ENCODE data around the gene NUDT4. TPM values are rescaled to one million over a fixed set of nuclear protein-coding genes. Genes with fewer than 3 reads are reported as not detected.

The NUDT4 gene
- total and polyA plus RNA-seq, 2 of the 13 experiments (the other 11 are each of a cell fraction or from before 2014, with no cell fraction given) = 37.3 to 70.1 TPM

DNA sequence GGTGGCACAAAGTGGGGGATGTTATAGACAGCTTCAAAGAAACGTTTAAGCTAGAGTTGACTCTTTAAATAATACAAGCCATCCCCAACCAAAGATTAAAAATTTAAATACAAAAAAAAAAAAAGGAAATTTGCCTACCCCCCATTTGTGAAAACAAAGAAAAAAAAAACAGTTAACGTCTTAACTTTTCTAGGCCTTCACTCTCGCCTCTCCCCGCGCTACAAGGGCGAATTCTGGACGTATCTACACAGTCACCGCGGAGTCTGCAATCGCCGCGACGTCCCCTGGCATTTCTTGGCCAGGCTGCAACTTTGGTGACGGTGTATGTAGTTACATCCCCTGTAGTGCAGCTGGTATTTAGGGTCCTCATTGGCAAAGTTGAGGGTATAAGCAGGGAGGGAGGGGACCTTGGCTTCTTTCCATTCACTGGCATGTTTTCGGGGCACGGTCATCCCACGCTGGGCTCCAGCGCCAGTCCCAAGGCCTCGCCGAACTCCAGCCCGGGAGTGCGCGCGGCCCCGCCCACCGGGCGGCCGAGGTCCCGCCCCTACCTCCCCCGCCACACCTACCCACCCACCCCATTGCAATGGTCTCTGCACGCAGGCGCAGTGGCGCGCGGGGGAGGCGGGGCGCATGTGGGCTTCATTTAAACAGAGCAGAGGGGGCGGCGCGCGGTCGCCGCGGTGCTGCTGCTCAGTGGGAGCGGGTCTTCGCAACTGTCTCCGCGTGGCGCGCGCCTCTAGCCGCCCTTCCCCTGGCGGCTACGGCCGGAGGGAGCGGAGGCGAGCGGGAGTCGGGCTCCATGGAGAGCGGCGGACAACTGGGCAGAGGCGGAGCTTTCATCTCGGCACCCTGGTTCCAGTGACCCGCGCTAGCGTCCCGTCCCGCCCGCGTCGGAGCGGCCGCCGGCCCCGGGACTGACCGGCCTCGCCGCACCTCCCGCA lies at the start of gene NUDT4 (continued):
- TF ChIP-seq ZBTB7B (CRISPR knock-in tag; IDR thresholded peaks at IDR 0.05) (peak; percentile 38; the same call in 1 of the 2 replicates), ETV5 (CRISPR knock-in tag; IDR thresholded peaks at IDR 0.05; ENCODE audit: borderline replicate concordance) (no peak), TP53 (CRISPR knock-in tag; conservative IDR thresholded peaks at IDR 0.05) (no peak), ZNF781 (CRISPR knock-in tag; IDR thresholded peaks at IDR 0.05; ENCODE audit: borderline replicate concordance, not compliant biosample characterization) (no peak), ZNF383 (CRISPR knock-in tag; IDR thresholded peaks at IDR 0.05; ENCODE audit: borderline replicate concordance) (no peak), PTBP1 (IDR thresholded peaks at IDR 0.05; ENCODE audit: low read depth, low read length, poor library complexity, severe bottlenecking) (no peak), RFXANK (CRISPR knock-in tag; IDR thresholded peaks at IDR 0.05) (no peak), NFKB2 (CRISPR knock-in tag; IDR thresholded peaks at IDR 0.05; ENCODE audit: borderline replicate concordance) (peak; percentile 64; the same call in 1 of the 2 replicates), KMT2A (CRISPR knock-in tag; IDR thresholded peaks at IDR 0.05) (peak; percentile 88), MBNL3 (CRISPR knock-in tag; conservative IDR thresholded peaks at IDR 0.05) (no peak), MED8 (CRISPR knock-in tag; IDR thresholded peaks at IDR 0.05; ENCODE audit: insufficient replicate concordance) (no peak), STAG1 (CRISPR knock-in tag; IDR thresholded peaks at IDR 0.05) (peak; percentile 4; the same call in 1 of the 2 replicates), SRSF4 (IDR thresholded peaks at IDR 0.05; ENCODE audit: low read depth, low read length, poor library complexity, severe bottlenecking) (no peak), MYC (CRISPR knock-in tag; IDR thresholded peaks at IDR 0.05; ENCODE audit: borderline replicate concordance) (peak; percentile 73), ZNF772 (CRISPR knock-in tag; IDR thresholded peaks at IDR 0.05) (no peak), KDM3A (CRISPR knock-in tag; IDR thresholded peaks at IDR 0.05; ENCODE audit: low read depth) (0 out of 2 replicates have a peak, but pooled peaks have one; percentile 52), KLF9 (CRISPR knock-in tag; IDR thresholded peaks at IDR 0.05; ENCODE audit: low read depth) (no peak), SRSF9 (IDR thresholded peaks at IDR 0.05; ENCODE audit: borderline replicate concordance, insufficient read depth, low read depth, low read length, poor library complexity, severe bottlenecking) (no peak), KAT8 (CRISPR knock-in tag; IDR thresholded peaks at IDR 0.05) (peak; percentile 45; the same call in 1 of the 2 replicates), ATF7-NPFF (CRISPR knock-in tag; IDR thresholded peaks at IDR 0.05; ENCODE audit: low read depth) (peak; percentile 15; the same call in 1 of the 2 replicates)
- TF ChIP-seq, protein P1, sequence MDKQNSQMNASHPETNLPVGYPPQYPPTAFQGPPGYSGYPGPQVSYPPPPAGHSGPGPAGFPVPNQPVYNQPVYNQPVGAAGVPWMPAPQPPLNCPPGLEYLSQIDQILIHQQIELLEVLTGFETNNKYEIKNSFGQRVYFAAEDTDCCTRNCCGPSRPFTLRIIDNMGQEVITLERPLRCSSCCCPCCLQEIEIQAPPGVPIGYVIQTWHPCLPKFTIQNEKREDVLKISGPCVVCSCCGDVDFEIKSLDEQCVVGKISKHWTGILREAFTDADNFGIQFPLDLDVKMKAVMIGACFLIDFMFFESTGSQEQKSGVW (CRISPR knock-in tag; IDR thresholded peaks at IDR 0.05; ENCODE audit: borderline replicate concordance) = no peak
- TF ChIP-seq, protein P2, sequence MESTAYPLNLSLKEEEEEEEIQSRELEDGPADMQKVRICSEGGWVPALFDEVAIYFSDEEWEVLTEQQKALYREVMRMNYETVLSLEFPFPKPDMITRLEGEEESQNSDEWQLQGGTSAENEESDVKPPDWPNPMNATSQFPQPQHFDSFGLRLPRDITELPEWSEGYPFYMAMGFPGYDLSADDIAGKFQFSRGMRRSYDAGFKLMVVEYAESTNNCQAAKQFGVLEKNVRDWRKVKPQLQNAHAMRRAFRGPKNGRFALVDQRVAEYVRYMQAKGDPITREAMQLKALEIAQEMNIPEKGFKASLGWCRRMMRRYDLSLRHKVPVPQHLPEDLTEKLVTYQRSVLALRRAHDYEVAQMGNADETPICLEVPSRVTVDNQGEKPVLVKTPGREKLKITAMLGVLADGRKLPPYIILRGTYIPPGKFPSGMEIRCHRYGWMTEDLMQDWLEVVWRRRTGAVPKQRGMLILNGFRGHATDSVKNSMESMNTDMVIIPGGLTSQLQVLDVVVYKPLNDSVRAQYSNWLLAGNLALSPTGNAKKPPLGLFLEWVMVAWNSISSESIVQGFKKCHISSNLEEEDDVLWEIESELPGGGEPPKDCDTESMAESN (CRISPR knock-in tag; conservative IDR thresholded peaks at IDR 0.05) = 0 out of 2 replicates have a peak, but pooled peaks have one; percentile 43
- TF ChIP-seq, protein P3, sequence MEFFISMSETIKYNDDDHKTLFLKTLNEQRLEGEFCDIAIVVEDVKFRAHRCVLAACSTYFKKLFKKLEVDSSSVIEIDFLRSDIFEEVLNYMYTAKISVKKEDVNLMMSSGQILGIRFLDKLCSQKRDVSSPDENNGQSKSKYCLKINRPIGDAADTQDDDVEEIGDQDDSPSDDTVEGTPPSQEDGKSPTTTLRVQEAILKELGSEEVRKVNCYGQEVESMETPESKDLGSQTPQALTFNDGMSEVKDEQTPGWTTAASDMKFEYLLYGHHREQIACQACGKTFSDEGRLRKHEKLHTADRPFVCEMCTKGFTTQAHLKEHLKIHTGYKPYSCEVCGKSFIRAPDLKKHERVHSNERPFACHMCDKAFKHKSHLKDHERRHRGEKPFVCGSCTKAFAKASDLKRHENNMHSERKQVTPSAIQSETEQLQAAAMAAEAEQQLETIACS (CRISPR knock-in tag; IDR thresholded peaks at IDR 0.05) = peak; percentile 43; the same call in 1 of the 2 replicates
- TF ChIP-seq, protein P4, sequence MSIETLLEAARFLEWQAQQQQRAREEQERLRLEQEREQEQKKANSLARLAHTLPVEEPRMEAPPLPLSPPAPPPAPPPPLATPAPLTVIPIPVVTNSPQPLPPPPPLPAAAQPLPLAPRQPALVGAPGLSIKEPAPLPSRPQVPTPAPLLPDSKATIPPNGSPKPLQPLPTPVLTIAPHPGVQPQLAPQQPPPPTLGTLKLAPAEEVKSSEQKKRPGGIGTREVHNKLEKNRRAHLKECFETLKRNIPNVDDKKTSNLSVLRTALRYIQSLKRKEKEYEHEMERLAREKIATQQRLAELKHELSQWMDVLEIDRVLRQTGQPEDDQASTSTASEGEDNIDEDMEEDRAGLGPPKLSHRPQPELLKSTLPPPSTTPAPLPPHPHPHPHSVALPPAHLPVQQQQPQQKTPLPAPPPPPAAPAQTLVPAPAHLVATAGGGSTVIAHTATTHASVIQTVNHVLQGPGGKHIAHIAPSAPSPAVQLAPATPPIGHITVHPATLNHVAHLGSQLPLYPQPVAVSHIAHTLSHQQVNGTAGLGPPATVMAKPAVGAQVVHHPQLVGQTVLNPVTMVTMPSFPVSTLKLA (IDR thresholded peaks at IDR 0.05) = peak; percentile 34; the same call in 1 of the 2 replicates

Data from HepG2 (cell line).